ENCODE results near the gene TNIK. TPM values are rescaled to one million over a fixed set of nuclear protein-coding genes. Genes with fewer than 3 reads are reported as not detected.
"Not testable (repeated sequence)": the region's sequence is repeated elsewhere in the genome, so short reads cannot be mapped to it uniquely, and the experiment has no call there.

Gene TNIK
- total RNA-seq, 1 donor from 2014 or later, result 35.3 TPM

DNA sequence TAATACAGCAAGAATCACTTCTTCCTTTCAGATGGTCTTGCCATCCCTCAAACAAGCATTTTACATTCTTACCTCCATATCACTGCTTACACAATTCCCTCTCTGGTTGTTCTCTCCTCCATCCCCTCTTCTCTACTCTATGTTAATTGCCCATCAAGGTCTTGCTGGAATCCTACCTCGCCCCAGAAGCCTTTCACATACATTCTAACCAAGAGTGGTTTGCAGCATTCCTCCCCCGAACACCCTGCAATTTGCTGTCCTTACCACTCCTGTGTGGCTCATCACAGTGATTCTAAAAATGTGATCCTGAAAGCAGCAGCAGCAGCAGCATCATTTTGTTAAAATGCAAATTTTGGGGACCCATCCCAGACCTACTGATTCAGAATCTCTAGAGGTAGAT lies 30.6 kb downstream of the TNIK start:
- Histone ChIP-seq H3K36me3 (no peaks in the 10 kb centered on the region), H3K27me3 (no peaks in the 10 kb centered on the region), H3K9me3 (no peaks in the 10 kb centered on the region), H3K4me3 (no peak overlapping the region), H3K4me1 (no peaks in the 10 kb centered on the region), H3K27ac (no peak overlapping the region)
- intact Hi-C loops (cut with DNase I), result no loop called here
- DNase-seq, result no peak
- no peak for ATAC-seq
- TF ChIP-seq, protein P1, sequence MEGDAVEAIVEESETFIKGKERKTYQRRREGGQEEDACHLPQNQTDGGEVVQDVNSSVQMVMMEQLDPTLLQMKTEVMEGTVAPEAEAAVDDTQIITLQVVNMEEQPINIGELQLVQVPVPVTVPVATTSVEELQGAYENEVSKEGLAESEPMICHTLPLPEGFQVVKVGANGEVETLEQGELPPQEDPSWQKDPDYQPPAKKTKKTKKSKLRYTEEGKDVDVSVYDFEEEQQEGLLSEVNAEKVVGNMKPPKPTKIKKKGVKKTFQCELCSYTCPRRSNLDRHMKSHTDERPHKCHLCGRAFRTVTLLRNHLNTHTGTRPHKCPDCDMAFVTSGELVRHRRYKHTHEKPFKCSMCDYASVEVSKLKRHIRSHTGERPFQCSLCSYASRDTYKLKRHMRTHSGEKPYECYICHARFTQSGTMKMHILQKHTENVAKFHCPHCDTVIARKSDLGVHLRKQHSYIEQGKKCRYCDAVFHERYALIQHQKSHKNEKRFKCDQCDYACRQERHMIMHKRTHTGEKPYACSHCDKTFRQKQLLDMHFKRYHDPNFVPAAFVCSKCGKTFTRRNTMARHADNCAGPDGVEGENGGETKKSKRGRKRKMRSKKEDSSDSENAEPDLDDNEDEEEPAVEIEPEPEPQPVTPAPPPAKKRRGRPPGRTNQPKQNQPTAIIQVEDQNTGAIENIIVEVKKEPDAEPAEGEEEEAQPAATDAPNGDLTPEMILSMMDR (IDR thresholded peaks at IDR 0.05), result no peak

DNA sequence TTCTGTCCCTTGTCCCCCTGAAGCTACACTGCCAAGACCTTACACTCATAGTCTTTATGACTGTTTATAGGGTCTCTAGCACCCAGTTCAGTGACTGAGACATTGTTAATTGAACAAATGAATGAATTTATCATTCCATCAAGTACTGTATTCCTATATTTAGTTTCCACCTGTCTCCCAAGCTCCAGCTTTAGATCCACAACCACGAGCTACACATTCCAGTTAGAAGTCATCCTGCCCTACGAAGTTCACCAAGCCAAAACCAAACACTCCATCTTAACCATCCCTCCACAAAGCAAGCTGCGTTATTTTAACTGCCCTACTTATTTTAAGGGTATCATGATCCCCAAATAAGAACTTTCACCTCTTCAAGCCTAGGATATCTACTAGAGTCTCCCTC lies 31.3 kb downstream of the TNIK start:
- no peaks in the 10 kb centered on the region for H3K27me3 ChIP-seq

DNA sequence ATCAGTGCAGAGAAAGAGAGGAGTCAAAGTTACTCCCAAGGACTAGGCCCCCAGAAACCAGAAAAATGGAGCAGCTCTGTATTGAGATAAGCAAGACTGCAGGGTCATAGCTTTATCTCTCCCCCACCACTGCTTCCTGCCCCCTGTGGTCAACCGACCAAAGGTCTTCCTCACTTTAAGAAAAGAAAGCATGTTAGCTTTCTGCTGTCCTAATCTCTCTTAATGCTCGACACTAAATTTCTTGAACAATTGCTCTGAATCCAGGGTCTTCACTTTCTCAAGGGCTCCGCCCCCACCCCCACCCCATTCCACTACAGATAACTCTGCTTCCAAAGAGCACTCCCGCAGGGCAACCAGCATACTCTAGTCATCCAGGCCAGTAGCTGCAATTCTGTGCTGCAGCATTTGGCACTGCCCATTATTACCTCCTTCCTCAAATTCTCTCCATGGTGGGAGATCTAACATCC lies 31.9 kb downstream of the TNIK start:
- DNase-seq (no peak), ATAC-seq (no peak)
- H3K27ac ChIP-seq, result no peak overlapping the region
- H3K36me3 ChIP-seq, result no peaks in the 10 kb centered on the region
- no peak overlapping the region for H3K4me3 ChIP-seq
- H3K9me3 ChIP-seq, result no peaks in the 10 kb centered on the region
- H3K27me3 ChIP-seq, result no peaks in the 10 kb centered on the region
- no peaks in the 10 kb centered on the region for H3K4me1 ChIP-seq
- TF ChIP-seq, protein P1 (IDR thresholded peaks at IDR 0.05), result no peak
- intact Hi-C loops (cut with DNase I), result no loop called here

More for the DNA sequence above, 31.3 kb downstream of the TNIK start:
- H3K27ac ChIP-seq, result no peak overlapping the region
- no peak overlapping the region for H3K4me3 ChIP-seq
- intact Hi-C loops (cut with DNase I), result no loop called here
- TF ChIP-seq, protein P1 (IDR thresholded peaks at IDR 0.05), result no peak
- H3K4me1 ChIP-seq, result no peaks in the 10 kb centered on the region
- DNase-seq, result no peak
- ATAC-seq, result no peak
- H3K9me3 ChIP-seq, result no peaks in the 10 kb centered on the region
- no peaks in the 10 kb centered on the region for H3K36me3 ChIP-seq

DNA sequence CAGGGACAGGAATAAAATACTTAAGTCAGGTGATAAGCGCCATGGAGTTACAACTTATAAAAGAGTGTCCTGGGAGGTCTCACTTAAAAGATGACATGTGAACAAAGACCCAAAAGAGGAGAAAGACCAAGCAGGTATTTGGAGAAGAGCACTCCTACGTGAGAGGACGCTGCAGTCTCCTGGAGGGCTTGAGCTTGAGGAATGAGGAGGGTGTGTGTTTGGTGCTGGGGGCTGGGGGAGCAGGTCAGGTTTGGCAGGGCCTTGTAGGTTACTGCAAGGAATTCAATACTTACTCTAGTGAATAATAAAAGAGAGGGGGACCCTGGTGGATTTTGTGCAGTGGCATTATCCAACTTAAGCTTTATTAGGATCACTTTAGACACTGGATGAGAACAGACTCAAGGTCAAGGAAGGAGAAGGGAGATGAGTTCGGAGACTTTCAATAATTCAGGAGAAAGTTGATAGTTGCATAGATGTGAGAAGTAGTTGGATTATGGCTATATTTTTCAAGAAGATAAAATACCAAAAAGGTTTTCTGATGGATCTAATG lies 32.4 kb downstream of the TNIK start:
- TF ChIP-seq, protein P1 (IDR thresholded peaks at IDR 0.05), result no peak
- Histone ChIP-seq H3K36me3 (no peaks in the 10 kb centered on the region), H3K4me1 (no peaks in the 10 kb centered on the region), H3K27me3 (no peaks in the 10 kb centered on the region), H3K27ac (no peak overlapping the region), H3K4me3 (no peak overlapping the region), H3K9me3 (no peaks in the 10 kb centered on the region)
- no peak for DNase-seq
- intact Hi-C loops (cut with DNase I), result no loop called here
- no peak for ATAC-seq

DNA sequence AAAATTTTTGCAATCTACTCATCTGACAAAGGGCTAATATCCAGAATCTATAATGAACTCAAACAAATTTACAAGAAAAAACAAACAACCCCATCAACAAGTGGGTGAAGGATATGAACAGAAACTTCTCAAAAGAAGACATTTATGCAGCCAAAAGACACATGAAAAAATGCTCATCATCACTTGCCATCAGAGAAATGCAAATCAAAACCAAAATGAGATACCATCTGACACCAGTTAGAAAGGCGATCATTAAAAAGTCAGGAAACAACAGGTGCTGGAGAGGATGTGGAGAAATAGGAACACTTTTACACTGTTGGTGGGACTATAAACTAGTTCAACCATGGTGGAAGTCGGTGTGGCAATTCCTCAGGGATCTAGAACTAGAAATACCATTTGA lies 36.1 kb downstream of the TNIK start:
- intact Hi-C loops (cut with DNase I); H3K4me3 ChIP-seq; H3K36me3 ChIP-seq; DNase-seq; ATAC-seq; H3K27ac ChIP-seq; H3K9me3 ChIP-seq; H3K27me3 ChIP-seq; H3K4me1 ChIP-seq: not testable (repeated sequence)

DNA sequence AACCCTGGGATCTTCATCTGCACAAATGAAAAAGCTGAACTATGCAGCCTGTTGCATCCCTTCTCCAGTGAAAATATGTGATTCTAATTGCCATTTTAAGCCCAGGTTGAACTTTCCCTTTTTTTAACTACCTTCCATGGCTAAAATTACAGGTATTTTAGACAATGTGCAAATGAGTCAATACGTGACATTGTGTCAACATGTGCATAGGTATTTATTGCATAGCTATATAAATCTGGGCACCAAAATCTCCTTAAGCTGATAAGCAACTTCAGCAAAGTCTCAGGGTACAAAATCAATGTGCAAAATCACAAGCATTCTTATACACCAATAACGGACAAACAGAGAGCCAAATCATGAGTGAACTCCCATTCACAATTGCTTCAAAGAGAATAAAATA lies 37.4 kb downstream of the TNIK start:
- ATAC-seq; intact Hi-C loops (cut with DNase I); H3K27me3 ChIP-seq; H3K9me3 ChIP-seq; H3K4me3 ChIP-seq; H3K36me3 ChIP-seq; H3K4me1 ChIP-seq; DNase-seq; H3K27ac ChIP-seq: not testable (repeated sequence)

DNA sequence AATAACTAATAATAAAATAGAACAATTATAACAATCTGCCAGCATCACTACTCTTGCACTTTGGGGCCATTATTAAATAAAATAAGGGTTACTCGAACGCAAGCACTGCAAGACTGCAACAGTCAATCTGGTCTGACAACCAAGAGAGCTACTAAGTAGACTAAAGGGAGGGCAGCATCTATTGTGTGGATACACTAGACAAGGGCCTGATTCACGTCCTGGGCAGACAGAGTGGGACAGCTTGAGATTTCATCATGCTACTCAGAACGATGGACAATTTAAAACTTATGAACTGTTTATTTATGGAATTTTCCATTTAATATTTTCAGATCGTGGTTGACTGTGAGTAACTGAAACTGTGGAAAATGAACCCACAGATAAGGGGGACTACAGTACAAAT lies 39.5 kb downstream of the TNIK start:
- no peaks in the 10 kb centered on the region for H3K4me1 ChIP-seq
- no peak overlapping the region for H3K27ac ChIP-seq
- TF ChIP-seq, protein P1 (IDR thresholded peaks at IDR 0.05), result no peak
- no peaks in the 10 kb centered on the region for H3K27me3 ChIP-seq
- ATAC-seq (no peak), DNase-seq (no peak)
- intact Hi-C loops (cut with DNase I), result no loop called here
- no peaks in the 10 kb centered on the region for H3K36me3 ChIP-seq
- H3K4me3 ChIP-seq, result no peak overlapping the region
- H3K9me3 ChIP-seq, result no peaks in the 10 kb centered on the region

All from upper lobe of right lung (tissue), 1 donor.